HG03378 (cell line): Measurements from ENCODE around the gene APOL5.
"Not testable (repeated sequence)": the region's sequence is repeated elsewhere in the genome, so short reads cannot be mapped to it uniquely, and the experiment has no call there.

Experiments used
- ATAC-seq: cut with Tn5 transposase; IDR thresholded peaks from one replicate; pipeline ENCODE4 v1.9.1; 2021; ENCODE audit warnings: mild to moderate bottlenecking, moderate library complexity; ENCODE audit not compliant: unreplicated experiment

Gene APOL5, protein sequence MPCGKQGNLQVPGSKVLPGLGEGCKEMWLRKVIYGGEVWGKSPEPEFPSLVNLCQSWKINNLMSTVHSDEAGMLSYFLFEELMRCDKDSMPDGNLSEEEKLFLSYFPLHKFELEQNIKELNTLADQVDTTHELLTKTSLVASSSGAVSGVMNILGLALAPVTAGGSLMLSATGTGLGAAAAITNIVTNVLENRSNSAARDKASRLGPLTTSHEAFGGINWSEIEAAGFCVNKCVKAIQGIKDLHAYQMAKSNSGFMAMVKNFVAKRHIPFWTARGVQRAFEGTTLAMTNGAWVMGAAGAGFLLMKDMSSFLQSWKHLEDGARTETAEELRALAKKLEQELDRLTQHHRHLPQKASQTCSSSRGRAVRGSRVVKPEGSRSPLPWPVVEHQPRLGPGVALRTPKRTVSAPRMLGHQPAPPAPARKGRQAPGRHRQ

DNA sequence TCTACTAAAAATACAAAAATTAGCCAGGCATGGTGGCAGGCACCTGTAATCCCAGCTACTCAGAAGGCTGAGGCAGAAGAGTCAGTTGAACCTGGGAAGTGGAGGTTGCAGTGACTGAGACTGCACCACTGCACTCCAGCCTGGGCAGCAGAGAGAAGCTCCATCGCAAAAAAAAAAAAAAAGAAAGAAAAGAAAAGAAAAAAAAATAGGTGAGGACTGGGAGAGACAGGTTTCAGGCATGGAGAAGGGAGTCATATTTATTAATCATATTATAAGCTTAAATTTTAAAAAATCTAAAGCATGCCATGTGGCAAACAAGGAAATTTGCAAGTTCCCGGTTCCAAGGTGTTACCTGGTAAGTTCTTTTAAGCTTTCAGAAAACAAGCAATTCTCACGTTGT lies at the start of gene APOL5:
Gene APOL5 (plus strand): TSS at position 301 of the 400 bp plus-strand sequence. CDS start 0 bp downstream, at position 301.
- no peak for ATAC-seq

DNA sequence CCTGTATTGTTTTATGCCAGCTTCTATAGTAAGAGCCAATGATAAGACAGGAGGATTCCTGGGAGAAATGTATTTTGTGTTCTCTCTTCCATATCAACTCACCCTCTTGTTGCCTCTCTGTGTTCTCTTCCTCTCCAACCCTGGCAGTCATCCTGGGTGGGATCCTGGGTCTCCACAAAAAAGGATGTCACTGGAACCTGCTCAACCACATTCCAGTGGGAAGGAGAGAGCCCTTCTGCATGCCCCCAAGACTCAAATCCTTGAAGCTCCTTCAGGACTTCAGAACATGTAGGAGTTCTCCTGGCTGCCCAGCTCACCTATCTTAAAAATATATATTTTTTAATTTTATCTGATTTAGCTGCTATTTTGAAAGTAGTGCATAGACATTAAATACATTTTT lies 43.3 kb upstream of the APOL5 start:
- ATAC-seq: no peak

DNA sequence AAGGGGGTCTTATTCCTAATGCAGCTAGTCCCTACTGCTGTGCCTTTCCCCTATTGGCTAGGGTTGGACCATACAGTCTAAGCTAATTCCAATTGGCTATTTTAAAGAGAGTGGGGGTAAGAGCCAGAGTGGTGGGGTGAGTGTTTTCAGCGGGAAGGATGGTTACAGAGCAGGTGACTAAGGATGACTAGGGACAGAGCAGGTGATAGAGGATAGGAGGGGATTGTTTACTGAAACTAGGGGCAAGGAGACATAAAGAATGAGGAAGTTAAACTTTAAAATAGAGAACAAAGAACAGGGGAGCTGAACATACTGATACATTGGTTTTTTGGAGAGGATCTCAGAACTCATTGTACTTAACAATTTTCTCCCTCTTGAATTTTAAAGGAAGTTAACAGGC lies 41.6 kb upstream of the APOL5 start:
- ATAC-seq: not testable (repeated sequence)

DNA sequence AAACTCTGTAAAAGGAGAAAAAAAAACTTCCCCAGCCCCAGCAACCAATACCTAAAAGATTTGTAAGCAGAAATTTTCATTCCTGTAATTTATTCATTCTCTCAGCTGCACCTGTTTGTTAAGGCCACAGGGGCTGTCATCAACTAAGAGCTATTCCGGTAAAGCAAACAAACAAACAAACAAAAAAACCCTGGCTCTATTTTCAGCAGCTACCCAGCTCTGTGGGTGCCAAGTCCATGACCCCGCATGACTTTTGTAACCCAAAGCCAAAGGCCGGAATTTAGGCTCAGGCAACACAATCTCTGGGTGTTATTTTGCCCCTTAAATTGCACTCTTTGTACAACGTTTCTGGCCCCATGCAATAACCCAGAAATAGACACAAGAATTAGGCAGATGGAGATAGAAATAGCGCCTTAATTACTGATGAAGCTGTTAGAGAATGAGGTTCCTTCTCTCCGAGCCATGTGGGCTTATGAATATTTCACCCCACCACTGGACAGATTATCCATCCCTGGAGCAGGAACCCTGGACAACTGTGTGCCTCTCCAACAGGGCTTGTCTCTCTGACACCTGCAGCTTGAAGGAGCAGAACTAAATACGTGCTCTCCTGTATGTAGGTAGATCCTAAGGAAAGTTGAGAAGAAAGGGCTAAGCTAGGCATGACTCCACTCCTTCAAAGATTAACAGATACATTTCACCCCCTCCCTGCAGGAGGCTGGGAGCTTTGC lies 40.0 kb upstream of the APOL5 start:
- ATAC-seq: no peak

DNA sequence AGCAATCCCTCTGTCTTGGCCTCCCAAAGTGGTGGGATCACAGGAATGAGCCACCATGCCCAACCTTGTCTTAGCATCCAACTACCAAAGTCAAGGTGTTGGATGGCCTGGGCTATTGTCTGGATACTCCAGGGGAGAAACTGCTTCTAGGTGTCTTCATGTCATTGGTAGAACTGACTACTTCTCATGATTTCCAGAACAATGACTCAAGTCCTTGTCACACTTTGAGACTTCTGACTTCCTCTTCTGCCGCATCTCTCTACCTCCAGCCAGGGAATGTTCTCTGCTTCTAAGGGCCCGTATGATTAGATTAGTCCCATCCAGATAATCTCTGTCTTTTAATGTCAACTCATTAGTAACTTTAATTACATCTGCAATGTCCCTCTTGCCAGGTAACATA lies 38.8 kb upstream of the APOL5 start:
- ATAC-seq: no peak

DNA sequence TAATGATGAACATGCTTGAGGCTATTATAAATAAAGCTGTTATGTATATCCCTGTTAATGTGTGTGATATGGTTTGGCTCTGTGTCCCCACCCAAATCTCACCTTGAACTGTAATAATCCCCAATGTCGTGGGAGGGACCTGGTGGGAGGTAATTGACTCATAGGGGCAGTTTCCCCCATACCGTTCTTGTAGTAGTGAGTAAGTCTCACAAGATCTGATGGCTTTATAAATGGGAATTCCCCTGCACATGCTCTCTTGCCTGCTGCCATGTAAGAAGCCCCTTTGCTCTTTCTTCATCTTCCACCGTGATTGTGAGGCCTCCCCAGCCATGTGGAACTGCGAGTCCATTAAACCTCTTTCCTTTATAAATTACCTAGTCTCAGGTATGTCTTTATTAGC lies 38.2 kb upstream of the APOL5 start:
- not testable (repeated sequence) for ATAC-seq

DNA sequence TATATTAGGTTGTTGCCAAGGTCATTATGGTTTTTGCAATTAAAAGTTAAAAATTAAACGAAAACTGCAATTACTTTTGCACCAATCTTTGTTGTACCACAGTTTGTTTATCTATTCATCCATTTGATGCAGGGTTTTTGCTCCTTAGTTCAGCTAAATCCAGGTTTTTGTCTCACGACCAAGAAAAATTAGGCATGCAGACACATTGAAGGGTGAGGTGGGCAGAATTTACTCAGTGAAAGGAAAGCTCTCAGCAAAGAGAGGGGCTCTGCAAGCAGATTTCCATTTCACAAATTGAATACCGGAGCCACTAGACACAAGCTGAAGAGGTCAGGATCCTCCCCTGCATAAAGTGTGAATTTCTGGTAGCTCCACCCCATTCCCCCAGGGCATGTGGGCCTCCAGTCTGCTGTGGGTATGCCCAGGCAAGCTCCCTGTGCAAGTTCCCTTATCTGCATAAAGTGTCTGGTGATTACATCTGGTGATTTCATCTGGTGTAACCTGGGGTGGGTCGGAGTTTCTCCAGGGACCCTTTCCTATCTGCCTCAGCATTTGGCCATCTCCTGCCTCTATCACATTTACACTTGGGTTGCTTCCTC lies 36.1 kb upstream of the APOL5 start:
- ATAC-seq: no peak

DNA sequence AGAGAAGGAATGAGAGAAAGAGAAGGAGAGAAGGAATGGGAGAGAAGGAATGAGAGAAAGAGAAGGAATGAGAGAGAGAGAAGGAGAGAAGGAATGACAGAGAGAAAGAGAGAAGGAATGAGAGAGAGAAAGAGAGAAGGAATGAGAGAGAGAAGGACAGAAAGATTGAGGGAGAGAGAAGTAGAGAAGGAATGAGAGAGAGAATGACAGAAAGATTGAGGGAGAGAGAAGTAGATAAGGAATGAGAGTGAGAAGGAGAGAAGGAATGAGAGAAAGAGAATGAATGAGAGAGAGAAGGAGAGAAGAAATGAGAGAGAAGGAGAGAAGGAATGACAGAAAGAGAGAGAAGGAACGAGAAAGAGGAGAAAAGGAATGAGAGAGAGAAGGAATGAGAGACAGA lies 34.1 kb upstream of the APOL5 start:
- ATAC-seq: no peak

DNA sequence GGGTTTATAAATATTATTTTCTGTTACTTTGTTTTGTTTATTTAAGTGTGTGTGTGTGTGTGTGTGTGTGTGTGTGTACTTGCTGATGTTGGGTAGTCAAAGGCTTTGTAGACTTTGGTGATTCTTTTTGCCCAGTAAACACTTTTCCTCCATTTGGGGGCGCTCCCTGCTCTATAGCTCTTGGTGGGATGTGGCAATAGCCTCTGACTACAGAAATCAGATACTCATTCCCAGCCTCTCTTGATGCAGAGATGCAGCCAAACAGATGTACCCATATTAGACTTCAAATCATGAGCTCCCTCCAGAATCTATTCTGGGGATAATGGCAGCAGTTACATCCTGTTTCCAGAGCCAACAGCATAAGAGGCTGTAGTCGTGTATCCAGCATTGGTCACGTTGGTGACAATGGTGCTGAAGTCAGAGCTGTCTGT lies 33.4 kb upstream of the APOL5 start:
- no peak for ATAC-seq

DNA sequence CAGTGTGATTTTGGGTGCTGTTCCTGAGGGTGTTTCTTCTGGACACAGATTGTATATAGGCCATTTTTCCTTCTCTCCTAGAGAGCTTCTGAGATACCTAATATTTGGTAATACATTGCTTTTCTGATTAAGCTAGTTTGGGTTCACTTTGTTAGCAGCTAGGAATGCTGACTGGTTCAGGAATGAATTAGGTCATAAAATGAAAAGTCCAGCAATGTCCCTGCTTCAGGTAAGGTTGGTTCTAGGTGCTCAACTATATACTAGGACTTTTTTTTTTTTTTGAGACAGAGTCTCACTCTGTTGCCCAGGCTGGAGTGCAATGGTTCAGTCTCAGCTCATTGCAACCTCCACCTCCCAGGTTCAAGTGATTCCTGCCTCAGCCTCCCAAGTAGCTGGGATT lies 32.9 kb upstream of the APOL5 start:
- ATAC-seq: no peak

DNA sequence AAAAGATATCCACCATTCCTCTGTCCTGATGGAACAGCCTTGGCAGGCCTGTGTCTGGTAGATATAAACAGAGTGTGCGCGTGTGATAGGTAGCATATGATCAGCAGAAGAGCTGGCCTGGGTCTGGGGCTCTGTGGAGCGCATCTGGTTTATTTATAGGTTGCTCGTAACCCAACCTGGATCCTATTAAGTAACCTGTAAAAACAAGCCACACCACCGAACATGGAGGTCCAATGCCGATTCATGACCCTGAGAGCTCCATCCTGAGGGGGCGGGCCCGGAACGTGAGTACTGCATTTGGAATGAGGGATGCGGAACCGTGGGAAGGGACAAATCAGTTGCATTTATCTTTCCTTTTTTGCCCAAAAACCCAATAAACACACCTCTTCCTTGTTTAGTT lies 31.9 kb upstream of the APOL5 start:
- no peak for ATAC-seq

DNA sequence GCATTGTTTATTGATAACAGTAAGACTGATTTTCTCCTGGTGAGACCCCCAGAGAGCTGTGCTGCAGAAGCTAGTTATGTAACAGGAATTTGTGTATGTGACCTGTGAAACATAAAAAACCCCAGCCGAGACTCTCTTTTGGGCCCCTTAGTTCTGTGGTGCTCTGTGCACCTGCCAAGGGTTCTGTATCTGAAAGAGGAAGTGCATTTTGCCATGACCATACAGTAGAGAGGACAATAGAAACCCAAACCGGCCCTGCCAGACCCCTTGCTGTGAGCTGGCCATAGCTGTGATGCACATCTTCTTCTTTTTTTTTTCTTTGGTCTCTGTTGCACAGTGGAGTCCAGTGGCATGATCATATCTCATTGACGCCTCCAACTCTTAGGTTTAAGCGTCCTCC lies 31.4 kb upstream of the APOL5 start:
- ATAC-seq: no peak

DNA sequence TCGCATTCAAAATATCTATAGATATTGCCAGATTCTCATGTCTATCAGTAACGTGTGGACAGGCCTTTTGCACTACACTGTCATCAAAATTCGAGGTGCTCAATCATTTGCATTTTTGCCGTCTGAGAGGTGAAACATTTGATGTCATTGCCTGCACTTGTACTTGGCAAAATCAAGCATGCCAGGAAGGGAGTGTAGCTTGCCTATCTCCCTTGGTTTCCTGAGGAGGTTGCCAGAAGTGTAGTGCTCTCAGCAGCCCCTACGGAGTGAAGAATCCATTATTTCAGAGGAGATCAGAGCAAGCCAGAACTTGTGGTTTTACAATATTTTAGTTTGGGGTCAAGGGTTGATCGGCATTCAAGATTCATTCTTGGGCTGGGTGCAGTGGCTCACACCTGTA lies 30.2 kb upstream of the APOL5 start:
- ATAC-seq: no peak

DNA sequence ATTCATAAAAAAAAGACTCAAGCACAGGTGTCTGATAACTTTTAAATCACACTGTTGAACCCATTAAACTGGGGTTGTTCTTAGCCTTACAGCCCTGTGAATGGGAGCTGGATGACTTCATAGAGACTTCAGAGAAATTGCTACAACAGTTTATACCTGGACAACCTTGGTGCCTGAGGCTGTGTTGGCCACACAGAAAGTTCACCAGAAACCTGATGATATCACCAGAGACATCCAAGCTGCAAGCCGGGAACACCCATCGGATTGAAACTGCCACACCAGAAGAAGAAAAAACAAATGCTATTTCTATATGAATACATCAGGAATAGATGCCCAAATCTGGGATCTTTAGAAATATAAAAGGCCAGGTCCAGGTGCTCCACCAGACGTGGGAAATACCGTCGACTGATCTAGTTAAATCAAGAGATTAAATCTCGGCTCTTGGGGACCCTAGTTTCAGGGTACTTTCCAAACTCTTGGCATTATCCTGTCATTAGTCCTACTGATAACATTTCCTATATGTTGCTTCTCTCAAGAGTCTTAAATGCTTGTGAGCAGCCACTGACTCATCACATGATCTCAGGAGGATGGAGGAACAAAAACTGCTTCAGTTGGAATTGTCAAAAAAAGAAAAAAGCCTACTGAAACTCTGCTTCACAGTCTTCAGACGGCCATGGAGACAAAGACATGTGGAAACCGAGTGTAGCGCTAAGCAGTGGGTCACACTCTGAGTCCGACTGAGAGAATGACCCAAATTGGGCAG lies 28.6 kb upstream of the APOL5 start:
- no peak for ATAC-seq

DNA sequence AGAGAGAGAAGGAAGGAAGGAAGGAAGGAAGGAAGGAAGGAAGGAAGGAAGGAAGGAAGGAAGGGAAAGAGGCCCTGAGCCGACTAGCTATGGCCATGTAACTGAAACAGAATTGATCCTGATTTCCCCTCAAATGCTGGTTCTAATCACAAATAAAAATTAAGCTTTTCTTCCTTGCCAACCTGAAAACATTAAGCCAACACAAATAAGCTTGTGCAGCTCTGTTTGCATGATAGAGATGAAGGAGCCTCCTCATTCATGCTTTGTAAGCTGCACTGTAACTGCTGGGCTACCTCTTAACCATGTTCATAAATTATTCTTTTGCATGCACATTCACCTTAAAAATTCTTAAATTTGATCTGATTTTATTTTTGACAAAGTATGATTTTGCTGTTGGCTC lies 27.7 kb upstream of the APOL5 start:
- ATAC-seq: no peak

DNA sequence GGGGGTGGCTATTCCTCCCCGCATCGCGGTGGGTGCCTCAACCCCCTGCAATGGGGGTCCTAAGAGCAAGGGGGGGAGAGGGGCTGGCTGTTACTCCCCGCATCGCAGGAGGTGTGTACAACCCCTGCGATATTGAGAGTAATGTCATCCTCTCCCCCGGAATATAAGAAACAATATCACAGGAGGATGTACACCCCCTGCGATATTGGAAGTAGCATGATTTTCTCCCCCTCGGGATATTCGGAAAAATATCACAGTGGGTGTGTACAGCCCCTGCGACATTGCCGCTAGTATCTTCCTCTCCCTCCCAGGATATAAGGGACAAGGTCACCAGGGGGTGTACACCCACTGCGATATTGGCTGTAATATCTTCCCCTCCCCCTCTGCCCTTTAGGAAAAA lies 22.5 kb upstream of the APOL5 start:
- no peak for ATAC-seq

DNA sequence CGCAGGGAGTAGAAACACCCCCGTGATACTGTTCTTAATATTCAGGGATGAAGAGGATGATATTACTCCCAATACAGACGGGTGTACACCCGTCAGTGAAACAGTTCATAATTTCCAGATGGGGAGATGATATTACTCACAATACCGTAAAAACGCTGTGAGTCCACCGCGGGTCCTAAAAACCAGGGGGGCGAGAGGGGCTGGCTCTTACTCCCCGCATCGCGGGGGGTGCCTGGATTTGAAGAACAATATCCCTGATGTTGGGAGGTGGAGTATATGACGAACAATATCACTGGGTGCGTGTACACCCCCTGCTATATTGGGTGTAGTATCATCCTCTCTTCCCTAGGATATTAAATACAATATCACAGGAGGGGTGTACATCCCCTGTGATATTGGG lies 20.5 kb upstream of the APOL5 start:
- no peak for ATAC-seq

DNA sequence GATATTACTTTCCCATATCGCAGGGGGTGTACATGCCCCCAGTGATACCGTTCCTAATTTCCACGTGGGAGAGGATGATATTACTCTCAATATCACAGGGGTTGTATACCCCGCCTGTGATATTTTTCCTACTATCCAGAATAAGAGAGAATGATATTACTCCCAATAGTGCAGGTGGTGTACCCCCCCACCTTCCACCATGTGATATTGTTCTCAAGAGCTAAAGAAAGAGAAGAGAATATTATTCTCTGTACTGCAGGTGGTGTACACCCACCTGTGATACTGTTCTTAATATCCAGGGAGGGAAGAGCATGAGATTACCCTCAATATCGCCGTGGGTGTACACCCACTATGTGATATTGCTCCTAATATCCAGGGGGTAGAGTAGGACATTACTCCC lies 17.8 kb upstream of the APOL5 start:
- not testable (repeated sequence) for ATAC-seq

DNA sequence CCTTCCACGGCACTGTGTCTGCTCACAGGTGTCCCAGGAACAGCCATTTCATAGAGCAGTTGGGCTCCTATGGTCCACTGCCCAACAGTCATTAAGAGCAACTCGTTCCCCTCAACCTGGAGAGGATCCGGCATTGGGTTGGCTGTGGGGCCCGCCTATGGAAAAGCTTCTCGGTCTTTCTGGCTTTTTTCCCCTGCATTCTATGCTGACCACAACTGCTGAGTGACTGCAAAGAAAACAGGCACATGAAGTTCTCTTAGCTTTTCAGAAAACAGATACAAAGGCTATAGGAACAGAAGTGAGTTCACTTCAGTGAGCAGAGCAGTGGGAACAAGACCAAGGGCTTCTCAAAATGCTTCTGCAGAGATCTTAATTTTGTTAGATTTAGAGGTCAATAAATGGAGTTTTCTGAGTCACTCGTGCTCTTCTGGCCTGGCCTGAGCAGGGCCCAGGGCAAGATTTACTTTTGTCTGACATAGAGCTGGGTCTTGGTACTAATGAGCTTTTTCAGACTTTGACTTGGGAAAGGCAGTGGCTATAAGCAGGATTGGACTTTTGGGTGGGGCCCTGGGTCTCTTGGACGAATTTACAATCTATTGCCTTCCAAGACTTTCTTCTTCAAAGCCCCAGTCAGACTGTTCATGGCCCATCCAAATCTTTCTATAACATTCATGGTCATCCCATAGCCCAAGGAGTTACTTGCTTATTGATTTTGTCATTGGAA lies 13.6 kb upstream of the APOL5 start:
- ATAC-seq: no peak

DNA sequence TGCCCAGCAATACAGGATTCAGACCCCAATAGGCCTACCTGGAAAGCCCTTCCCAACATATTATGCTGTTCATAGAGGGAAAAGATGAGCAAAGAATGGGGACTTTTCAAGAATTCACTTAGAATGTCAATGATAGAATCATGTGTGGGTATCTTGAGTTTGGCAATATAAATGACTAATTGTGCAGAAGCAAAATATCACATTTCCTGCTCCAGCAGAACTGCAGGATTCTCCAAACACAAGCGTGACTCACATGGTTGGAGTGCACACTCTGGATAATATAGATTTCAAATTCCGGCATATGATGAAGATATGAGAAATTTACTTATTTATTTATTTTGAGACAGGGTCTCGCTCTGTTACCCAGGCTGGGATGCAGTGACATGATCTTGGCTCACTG lies 12.5 kb upstream of the APOL5 start:
- no peak for ATAC-seq

DNA sequence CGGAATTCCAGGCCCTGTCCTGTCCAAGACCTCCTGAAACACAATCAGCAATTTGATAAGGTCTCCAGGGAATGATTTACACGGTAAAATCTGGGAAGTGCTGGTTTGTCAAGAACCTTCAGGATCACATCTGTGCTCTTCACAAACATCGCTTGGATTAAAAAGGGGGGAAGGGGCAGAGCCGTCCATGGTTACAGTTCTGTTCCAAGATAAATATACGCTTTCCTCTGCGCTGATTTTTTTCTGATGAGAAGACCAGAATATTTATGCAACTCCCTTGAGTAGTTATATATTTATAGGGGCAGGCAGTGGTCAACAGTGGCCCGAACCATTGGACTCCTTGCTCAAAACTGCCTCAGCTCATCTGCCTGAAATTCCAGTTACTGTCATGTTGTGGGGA lies 9.2 kb upstream of the APOL5 start:
- no peak for ATAC-seq
